K562 (cell line): ENCODE results near the gene PEX7. TPM values are rescaled to one million over a fixed set of nuclear protein-coding genes. Genes with fewer than 3 reads are reported as not detected.

ENCODE experiments used
- ATF7 ChIP-seq: fragments of 450-650 bp; IDR thresholded peaks from 2 replicates; pipeline ENCODE4 v1.7.1; 2014; ENCODE audit warnings: mild to moderate bottlenecking, moderate library complexity
- CREM ChIP-seq: IDR thresholded peaks from 2 replicates; pipeline ENCODE4 v1.6.1; 2014; ENCODE audit warnings: antibody characterized with exemption, low read depth
- EZH2 ChIP-seq: IDR thresholded peaks from 2 replicates; pipeline ENCODE4 v1.6.1; 2012; ENCODE audit warnings: low read depth, mild to moderate bottlenecking, inconsistent platforms, low read length, borderline replicate concordance
- FOXO4 ChIP-seq: fragments of 450-650 bp; formaldehyde crosslinking; IDR thresholded peaks from 2 replicates; pipeline ENCODE4 v1.4.0; 2020; ENCODE audit warnings: mild to moderate bottlenecking, moderate library complexity
- KAT7 ChIP-seq: sonication (generic); formaldehyde crosslinking; IDR thresholded peaks from 2 replicates; pipeline ENCODE4 v1.8.0; 2022; ENCODE audit warnings: missing genetic modification reagents, mild to moderate bottlenecking, borderline replicate concordance
- KLF1 ChIP-seq: fragments of 450-650 bp; IDR thresholded peaks from 2 replicates; pipeline ENCODE4 v1.6.1; 2016; ENCODE audit warnings: missing genetic modification characterization, missing compliant biosample characterization
- MCM7 ChIP-seq, 2 experiments: fragments of 450-650 bp; IDR thresholded peaks; 2 replicates each; pipeline ENCODE4 v1.6.1; 2016 to 2018
- MLX ChIP-seq, 2 experiments: fragments of 450-650 bp in 1 of 2; sonication (generic) in 1 of 2; formaldehyde crosslinking; conservative IDR thresholded peaks; 2 replicates each; pipeline versions ENCODE4 v1.4.0 to v1.8.1; 2020 to 2022; ENCODE audit warnings: mild to moderate bottlenecking in 1 of 2, missing genetic modification reagents in 1 of 2
- NR2C1 ChIP-seq, 2 experiments: fragments of 450-650 bp; IDR thresholded peaks; 2 replicates each; pipeline ENCODE4 v1.6.1; 2017; ENCODE audit warnings: mild to moderate bottlenecking in 2 of 2, antibody characterized with exemption in 1 of 2, inconsistent platforms in 1 of 2, missing compliant biosample characterization in 1 of 2, missing genetic modification characterization in 1 of 2
- NR2C2 ChIP-seq, 2 experiments: fragments of 200-800 bp in 1 of 2; sonication (Bioruptor generic) in 1 of 2; sonication (generic) in 1 of 2; formaldehyde crosslinking in 1 of 2; IDR thresholded peaks; 2 replicates each; pipeline versions ENCODE4 v1.6.1 to v1.8.0; 2016 to 2022; ENCODE audit warnings: mild to moderate bottlenecking in 1 of 2, missing compliant biosample characterization in 1 of 2, missing genetic modification characterization in 1 of 2, missing genetic modification reagents in 1 of 2
- OTX1 ChIP-seq: fragments of 450-650 bp; formaldehyde crosslinking; IDR thresholded peaks from 2 replicates; pipeline ENCODE4 v1.4.0; 2022; ENCODE audit warnings: mild to moderate bottlenecking
- POLR2AphosphoS2 ChIP-seq: IDR thresholded peaks from 2 replicates; pipeline ENCODE4 v1.6.1; 2012; ENCODE audit warnings: low read length, improper control_type of control experiment
- TSHZ1 ChIP-seq: fragments of 250-450 bp; sonication (Bioruptor Pico); IDR thresholded peaks from 2 replicates; pipeline ENCODE4 v1.4.0; 2020; ENCODE audit warnings: mild to moderate bottlenecking, moderate library complexity
- ZKSCAN1 ChIP-seq: fragments of 150-350 bp; IDR thresholded peaks from 2 replicates; pipeline ENCODE4 v1.6.1; 2016; ENCODE audit warnings: low read depth, low read length
- ZNF121 ChIP-seq: sonication (generic); formaldehyde crosslinking; conservative IDR thresholded peaks from 2 replicates; pipeline ENCODE4 v1.8.0; 2022; ENCODE audit warnings: missing genetic modification reagents
- ZNF133 ChIP-seq: fragments of 250-450 bp; sonication (Bioruptor Pico); IDR thresholded peaks from 2 replicates; pipeline ENCODE4 v1.4.0; 2020; ENCODE audit warnings: mild to moderate bottlenecking
- ZNF232 ChIP-seq: sonication (generic); formaldehyde crosslinking; IDR thresholded peaks from 2 replicates; pipeline ENCODE4 v1.8.0; 2022; ENCODE audit warnings: mild to moderate bottlenecking, missing genetic modification reagents
- polyA plus RNA-seq, 8 experiments: library from polyadenylated mRNA; depleted of rRNA in 4 of 8; stranded (reverse) in 5 of 8; unstranded in 3 of 8; fragments of >200 nt; fragmentation: Nextera tagmentation in 2 of 8; fragmentation: Illumina TruSeq in 1 of 8; extraction: Ambion mirVana in 2 of 8; extraction: Trizol in 1 of 8; gene quantifications; 2 replicates each; pipeline versions ENCODE4 v1.2.1 to v1.2.3, GENCODE V29; 2011 to 2014; ENCODE audit warnings: inconsistent platforms in 1 of 8, missing spikeins in 1 of 8
- total RNA-seq, 7 experiments: library from RNA; depleted of rRNA in 6 of 7; stranded (reverse); fragments of >200 nt in 6 of 7; fragmentation: Illumina TruSeq in 2 of 7; extraction: Trizol in 2 of 7; gene quantifications; 2 replicates each; pipeline versions ENCODE4 v1.2.1 to v1.2.3, GENCODE V29; 2011 to 2021; ENCODE audit warnings: low replicate concordance in 1 of 7
- TF ChIP-seq, protein P1 (sequence below): fragments of 250-450 bp; sonication (Bioruptor Pico); IDR thresholded peaks from 2 replicates; pipeline ENCODE4 v1.5.0; 2021; ENCODE audit warnings: mild to moderate bottlenecking, borderline replicate concordance
- TF ChIP-seq, protein P2 (sequence below): fragments of 450-650 bp; IDR thresholded peaks from 2 replicates; pipeline ENCODE4 v1.6.1; 2016; ENCODE audit warnings: low read depth, mild to moderate bottlenecking, moderate library complexity

PEX7 gene
- total and polyA plus RNA-seq, 9 of the 15 experiments (the other 6 are each of a cell fraction or from before 2014, with no cell fraction given), result 1.6 to 12.9 (median 9.1) TPM

- TF ChIP-seq MLX (CRISPR knock-in tag; conservative IDR thresholded peaks at IDR 0.05) (no peak), ATF7 (no peak), MCM7 (IDR thresholded peaks at IDR 0.05) (no peak), OTX1 (CRISPR knock-in tag) (no peak), CREM (no peak), ZNF121 (CRISPR knock-in tag) (no peak), KAT7 (CRISPR knock-in tag) (no peak), EZH2 (no peak), FOXO4 (CRISPR knock-in tag) (no peak), POLR2AphosphoS2 (no peak), NR2C2 (CRISPR knock-in tag; IDR thresholded peaks at IDR 0.05) (no peak), NR2C2 (tag; IDR thresholded peaks at IDR 0.05) (0 out of 2 replicates have a peak, but pooled peaks have one; percentile 26), NR2C1 (IDR thresholded peaks at IDR 0.05) (no peak), NR2C1 (tag; IDR thresholded peaks at IDR 0.05) (0 out of 2 replicates have a peak, but pooled peaks have one; percentile 12), KLF1 (tag) (no peak), ZNF232 (CRISPR knock-in tag) (no peak), ZKSCAN1 (no peak), ZNF133 (CRISPR knock-in tag) (no peak), TSHZ1 (CRISPR knock-in tag) (no peak)
- TF ChIP-seq, protein P1, sequence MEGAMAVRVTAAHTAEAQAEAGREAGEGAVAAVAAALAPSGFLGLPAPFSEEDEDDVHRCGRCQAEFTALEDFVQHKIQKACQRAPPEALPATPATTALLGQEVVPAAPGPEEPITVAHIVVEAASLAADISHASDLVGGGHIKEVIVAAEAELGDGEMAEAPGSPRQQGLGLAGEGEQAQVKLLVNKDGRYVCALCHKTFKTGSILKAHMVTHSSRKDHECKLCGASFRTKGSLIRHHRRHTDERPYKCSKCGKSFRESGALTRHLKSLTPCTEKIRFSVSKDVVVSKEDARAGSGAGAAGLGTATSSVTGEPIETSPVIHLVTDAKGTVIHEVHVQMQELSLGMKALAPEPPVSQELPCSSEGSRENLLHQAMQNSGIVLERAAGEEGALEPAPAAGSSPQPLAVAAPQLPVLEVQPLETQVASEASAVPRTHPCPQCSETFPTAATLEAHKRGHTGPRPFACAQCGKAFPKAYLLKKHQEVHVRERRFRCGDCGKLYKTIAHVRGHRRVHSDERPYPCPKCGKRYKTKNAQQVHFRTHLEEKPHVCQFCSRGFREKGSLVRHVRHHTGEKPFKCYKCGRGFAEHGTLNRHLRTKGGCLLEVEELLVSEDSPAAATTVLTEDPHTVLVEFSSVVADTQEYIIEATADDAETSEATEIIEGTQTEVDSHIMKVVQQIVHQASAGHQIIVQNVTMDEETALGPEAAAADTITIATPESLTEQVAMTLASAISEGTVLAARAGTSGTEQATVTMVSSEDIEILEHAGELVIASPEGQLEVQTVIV (CRISPR knock-in tag), result no peak
- TF ChIP-seq, protein P2, sequence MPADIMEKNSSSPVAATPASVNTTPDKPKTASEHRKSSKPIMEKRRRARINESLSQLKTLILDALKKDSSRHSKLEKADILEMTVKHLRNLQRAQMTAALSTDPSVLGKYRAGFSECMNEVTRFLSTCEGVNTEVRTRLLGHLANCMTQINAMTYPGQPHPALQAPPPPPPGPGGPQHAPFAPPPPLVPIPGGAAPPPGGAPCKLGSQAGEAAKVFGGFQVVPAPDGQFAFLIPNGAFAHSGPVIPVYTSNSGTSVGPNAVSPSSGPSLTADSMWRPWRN, result no peak
Measured at GRCh38 chr6:136772685-136773472, 49.5 kb upstream of the PEX7 start (continued).
